Measurements from ENCODE around the gene KLHDC7B.
A peak's percentile ranks its signal among the peaks of the same experiment; 100 is the strongest.

- TF ChIP-seq, protein P1, sequence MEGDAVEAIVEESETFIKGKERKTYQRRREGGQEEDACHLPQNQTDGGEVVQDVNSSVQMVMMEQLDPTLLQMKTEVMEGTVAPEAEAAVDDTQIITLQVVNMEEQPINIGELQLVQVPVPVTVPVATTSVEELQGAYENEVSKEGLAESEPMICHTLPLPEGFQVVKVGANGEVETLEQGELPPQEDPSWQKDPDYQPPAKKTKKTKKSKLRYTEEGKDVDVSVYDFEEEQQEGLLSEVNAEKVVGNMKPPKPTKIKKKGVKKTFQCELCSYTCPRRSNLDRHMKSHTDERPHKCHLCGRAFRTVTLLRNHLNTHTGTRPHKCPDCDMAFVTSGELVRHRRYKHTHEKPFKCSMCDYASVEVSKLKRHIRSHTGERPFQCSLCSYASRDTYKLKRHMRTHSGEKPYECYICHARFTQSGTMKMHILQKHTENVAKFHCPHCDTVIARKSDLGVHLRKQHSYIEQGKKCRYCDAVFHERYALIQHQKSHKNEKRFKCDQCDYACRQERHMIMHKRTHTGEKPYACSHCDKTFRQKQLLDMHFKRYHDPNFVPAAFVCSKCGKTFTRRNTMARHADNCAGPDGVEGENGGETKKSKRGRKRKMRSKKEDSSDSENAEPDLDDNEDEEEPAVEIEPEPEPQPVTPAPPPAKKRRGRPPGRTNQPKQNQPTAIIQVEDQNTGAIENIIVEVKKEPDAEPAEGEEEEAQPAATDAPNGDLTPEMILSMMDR (IDR thresholded peaks at IDR 0.05; ENCODE audit: low read depth, low read length, poor library complexity, severe bottlenecking) = peak; percentile 20
- TF ChIP-seq EZH2phosphoT487 (IDR thresholded peaks at IDR 0.05; ENCODE audit: borderline replicate concordance, low read length) = no peak
Observed at GRCh38 chr22:50542416-50542927, 3.2 kb upstream of the KLHDC7B start.

All from DOHH2 (cell line).